Fibroblast of the aortic adventitia (primary cell): Measurements from ENCODE around the gene FLVCR2. TPM values are rescaled to one million over a fixed set of nuclear protein-coding genes. Genes with fewer than 3 reads are reported as not detected.
A peak's percentile ranks its signal among the peaks of the same experiment; 100 is the strongest.

Experiments used
- DNase-seq: peaks from one replicate; pipeline ENCODE4 v3.0.0-alpha.2; 2010; ENCODE audit warnings: low read depth
- H3K4me3 ChIP-seq: 2 replicates; pipeline ENCODE4 v1.5.1; 2011; ENCODE audit warnings: low read depth, mild to moderate bottlenecking, control low read depth, low read length, moderate library complexity
- CTCF ChIP-seq: IDR thresholded peaks from 2 replicates; pipeline ENCODE4 v1.5.1; 2011; ENCODE audit warnings: mild to moderate bottlenecking, low read length, control low read depth, inconsistent platforms; ENCODE audit not compliant: insufficient read depth
- total RNA-seq: library from RNA; depleted of rRNA; stranded (reverse); fragments of >200 nt; gene quantifications from 2 replicates; pipeline ENCODE4 v1.2.3, GENCODE V29; 2012; ENCODE audit warnings: low replicate concordance

The FLVCR2 gene
- total RNA-seq, 1 donor, result 0.90 TPM

DNA sequence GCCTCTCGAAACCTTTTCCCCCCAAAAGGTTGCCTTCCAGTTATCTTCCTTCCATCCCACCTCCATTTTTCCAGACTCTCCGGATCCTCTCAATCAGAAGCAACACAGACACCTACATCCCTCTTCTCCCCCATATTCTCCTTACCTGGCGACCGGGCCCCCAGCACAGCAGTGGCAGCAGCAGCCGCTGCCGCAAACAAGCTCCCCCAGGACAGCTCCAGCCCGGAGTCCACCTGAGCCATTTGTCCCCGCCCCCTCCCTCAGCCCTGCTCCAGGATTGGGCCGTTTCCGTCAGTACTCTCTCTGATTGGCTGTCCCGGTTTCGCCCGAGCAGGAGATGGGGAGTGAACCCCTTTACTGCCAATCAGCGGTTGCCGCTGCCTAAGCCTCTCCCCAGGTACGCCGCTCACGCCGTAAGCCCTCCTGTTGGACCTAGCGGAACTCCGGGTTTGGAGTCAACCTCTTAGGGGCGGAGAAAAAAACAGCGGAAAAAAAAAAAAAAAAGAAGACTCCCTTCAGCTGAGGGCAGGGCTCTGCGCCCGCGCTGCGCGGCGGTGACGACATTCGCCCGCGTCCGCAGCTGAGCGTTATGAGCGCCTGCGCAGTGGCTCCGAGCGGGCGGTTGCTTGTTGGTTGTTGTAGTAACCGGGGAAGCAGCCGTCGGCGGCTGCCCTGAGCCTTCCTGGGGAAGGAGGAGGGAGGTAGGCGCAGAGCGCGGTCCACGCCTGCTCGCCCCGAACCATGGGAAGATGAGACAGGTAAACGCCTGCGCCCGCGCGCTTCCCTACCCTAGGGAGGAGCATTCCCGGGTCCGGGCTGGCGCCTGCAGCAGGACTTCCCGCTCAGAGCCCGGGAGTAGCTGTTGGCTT lies 82.4 kb downstream of the FLVCR2 start, which contains the start of the genes ERG28 and TTLL5:
Gene ERG28, minus strand, starts transcription at position 247 of the 869 bp plus-strand sequence. CDS start 3,374 bp downstream, outside the sequence.
Gene TTLL5, plus strand, starts transcription at position 617 of the 869 bp plus-strand sequence. CDS start 1,904 bp downstream, outside the sequence.
- peak within 1 kb of the TSS; percentile 97 for H3K4me3 ChIP-seq
- TF ChIP-seq CTCF, result no peak
- DNase-seq, result peak; percentile 99

GRCh38 chr14:75661499-75661814 lies 83.0 kb downstream of the FLVCR2 start:
- no peak for TF ChIP-seq CTCF
- no peak for DNase-seq
- peak overlapping the region; percentile 97 for H3K4me3 ChIP-seq

- DNase-seq, result no peak
- H3K4me3 ChIP-seq, result no peak overlapping the region
Measured at GRCh38 chr14:75662966-75663365, 84.5 kb downstream of the FLVCR2 start.

DNA sequence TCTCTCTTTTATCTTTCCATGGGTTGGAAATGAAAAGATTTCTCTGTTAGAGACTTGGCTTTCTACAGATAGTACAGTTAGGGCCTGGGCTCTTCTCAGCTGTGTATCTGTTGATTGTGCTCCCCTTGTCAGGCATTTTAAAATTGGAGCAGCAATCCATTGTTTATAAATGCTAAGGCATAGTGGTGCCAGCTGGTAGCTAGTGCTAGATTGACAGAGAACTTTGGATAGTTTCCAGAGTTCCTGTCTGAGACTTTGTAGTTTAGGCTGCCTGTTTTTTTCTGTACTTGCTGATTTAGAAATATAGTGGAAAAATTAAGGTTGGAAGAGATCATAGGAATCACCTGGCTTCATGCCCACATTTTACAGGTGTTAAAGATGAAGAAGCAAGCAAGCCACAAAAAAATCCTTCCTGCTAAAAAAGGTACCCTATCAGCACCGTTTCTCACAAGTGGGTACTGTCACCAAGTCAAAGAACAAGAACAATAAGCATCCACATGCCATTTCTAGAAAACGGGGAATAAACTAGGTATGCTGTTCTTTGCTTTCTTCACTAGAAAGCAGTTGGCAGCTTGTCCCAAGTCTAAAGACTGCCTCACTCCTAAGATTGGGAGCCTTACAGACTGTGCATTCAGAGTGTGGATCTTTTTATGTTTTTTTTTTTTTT lies 88.8 kb downstream of the FLVCR2 start:
- no peak for TF ChIP-seq CTCF
- no peak overlapping the region for H3K4me3 ChIP-seq
- DNase-seq, result no peak

More at GRCh38 chr14:75662966-75663365, 84.5 kb downstream of the FLVCR2 start:
- no peak for TF ChIP-seq CTCF

- no peak overlapping the region for H3K4me3 ChIP-seq
- TF ChIP-seq CTCF, result no peak
- no peak for DNase-seq
Measured at GRCh38 chr14:75672605-75673192, 94.3 kb downstream of the FLVCR2 start.

DNA sequence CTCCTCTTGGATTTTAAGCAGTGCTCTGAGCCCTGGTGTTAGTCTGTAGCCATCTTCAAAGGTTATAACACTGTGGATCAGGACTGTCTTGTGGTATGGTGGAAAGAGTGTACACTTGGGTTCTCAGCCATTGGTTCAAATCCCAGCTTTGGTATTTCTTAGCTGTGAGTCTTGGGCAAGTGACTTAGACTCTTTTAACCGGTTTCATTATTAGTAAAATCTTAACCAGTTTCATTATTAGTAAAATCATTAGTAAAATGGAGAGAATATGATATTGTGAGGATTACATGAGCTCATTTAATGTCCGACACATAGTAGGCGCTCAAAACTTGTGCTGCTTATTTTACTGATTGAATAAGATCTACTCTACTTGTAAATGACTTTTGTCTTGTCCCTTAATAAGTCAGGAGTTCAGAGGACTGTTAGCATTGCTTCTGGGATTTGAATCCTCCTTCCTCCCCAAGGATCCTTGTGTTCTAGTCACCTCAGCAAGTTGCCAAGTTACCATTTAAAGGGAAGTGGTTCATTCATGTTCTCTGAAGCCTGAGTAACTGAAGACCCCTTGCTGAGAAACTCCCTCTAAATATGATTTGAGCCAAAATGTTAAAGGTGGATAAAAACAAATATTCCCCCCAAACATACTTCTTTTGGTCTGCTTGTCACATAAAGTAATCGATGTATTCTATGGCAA lies 95.1 kb downstream of the FLVCR2 start:
- H3K4me3 ChIP-seq, result no peak overlapping the region
- TF ChIP-seq CTCF, result no peak
- DNase-seq, result no peak
